K562 (cell line): ENCODE results near the gene TIGD1. TPM values are rescaled to one million over a fixed set of nuclear protein-coding genes. Genes with fewer than 3 reads are reported as not detected.

Experiments used
- ATAC-seq: fragments of 200-7000 bp; cut with Tn5 transposase; 3 replicates; pipeline ENCODE4 v1.9.1; 2020; ENCODE audit warnings: moderate library complexity
- BruUV-seq: library from RNA; stranded (reverse); fragments of 400-500 nt; replicated peaks from 2 replicates; lab custom pipeline; 2021; lab: Mats Ljungman, UMichigan
- CTCF ChIA-PET: fragments of 300-600 bp; formaldehyde crosslinking; extraction: SDS; loops from one replicate; lab custom pipeline; 2021; ENCODE audit warnings: low intra/inter-chr PET ratio; lab: Yijun Ruan, JAX
- POLR2A ChIA-PET: fragments of 300-600, 350-650 bp; sonication (Branson Sonifier 250); formaldehyde crosslinking; extraction: SDS; loops from one replicate; lab custom pipeline; 2021; ENCODE audit warnings: antibody characterized with exemption, inconsistent platforms; lab: Yijun Ruan, JAX
- DNase-seq, 4 experiments: peaks; one replicate each; pipeline versions ENCODE4 v3.0.0 to v3.0.0-alpha.2; 2011 to 2018; ENCODE audit warnings: low spot score in 3 of 4, mixed read lengths in 3 of 4; ENCODE audit errors: extremely low read depth in 1 of 4
- FAIRE-seq: peaks from 2 replicates; lab custom pipeline; 2011; peaks lifted over from hg19 to GRCh38; lab: Jason Lieb, UNC
- H2AFZ ChIP-seq: 2 replicates; pipeline ENCODE4 v1.6.0; 2011; ENCODE audit warnings: low read depth, low read length, control low read depth, inconsistent platforms
- H3K27ac ChIP-seq: fragments of 200-600 bp; 3 replicates; pipeline ENCODE4 v1.8.0; 2011; ENCODE audit warnings: low read depth, mild to moderate bottlenecking, control low read depth, inconsistent platforms, low read length, moderate library complexity, mixed read lengths; ENCODE audit errors: extremely low read depth
- H3K27me3 ChIP-seq, 2 experiments: fragments of 300-600 bp in 1 of 2; 2 replicates in 1 of 2; 3 replicates in 1 of 2; pipeline versions ENCODE4 v1.6.0 to v1.8.0; 2011; ENCODE audit warnings: inconsistent platforms in 2 of 2, low read length in 2 of 2, mild to moderate bottlenecking in 1 of 2, mixed read lengths in 1 of 2, moderate library complexity in 1 of 2; ENCODE audit not compliant: control insufficient read depth in 2 of 2, insufficient read depth in 2 of 2
- H3K36me3 ChIP-seq: fragments of 300-600 bp; 3 replicates; pipeline ENCODE4 v1.8.0; 2011; ENCODE audit warnings: mild to moderate bottlenecking, low read length, inconsistent platforms; ENCODE audit not compliant: control insufficient read depth, insufficient read depth
- H3K4me1 ChIP-seq, 2 experiments: fragments of 200-600 bp in 1 of 2; replicated peaks in 1 of 2; 2 replicates in 1 of 2; 3 replicates in 1 of 2; pipeline versions ENCODE4 v1.5.1 to v1.8.0; 2011; ENCODE audit warnings: inconsistent platforms in 2 of 2, low read length in 2 of 2, mild to moderate bottlenecking in 1 of 2, mixed read lengths in 1 of 2, moderate library complexity in 1 of 2; ENCODE audit not compliant: control insufficient read depth in 2 of 2, insufficient read depth in 2 of 2
- H3K4me2 ChIP-seq: 2 replicates; pipeline ENCODE4 v1.6.1; 2011; ENCODE audit warnings: low read length, control low read depth, inconsistent platforms, mixed read lengths; ENCODE audit not compliant: insufficient read depth
- H3K4me3 ChIP-seq: fragments of 200-600 bp; sonication (generic), shearing (Covaris generic); 2 replicates; pipeline ENCODE4 v1.5.1; 2016; ENCODE audit warnings: control low read depth, inconsistent platforms
- H3K79me2 ChIP-seq: fragments of 200-600 bp; 3 replicates; pipeline ENCODE4 v1.8.0; 2011; ENCODE audit warnings: low read length, inconsistent platforms; ENCODE audit not compliant: control insufficient read depth, insufficient read depth
- H3K9ac ChIP-seq, 2 experiments: 2 replicates each; pipeline versions ENCODE4 v1.6.0 to v1.6.1; 2011; ENCODE audit warnings: low read depth in 2 of 2, low read length in 2 of 2, control low read depth in 1 of 2, inconsistent platforms in 1 of 2, mild to moderate bottlenecking in 1 of 2, mixed read lengths in 1 of 2; ENCODE audit not compliant: insufficient read depth in 1 of 2
- H3K9me1 ChIP-seq: one replicate; pipeline ENCODE4 v1.6.0; 2011; ENCODE audit warnings: inconsistent platforms, mild to moderate bottlenecking, low read length, moderate library complexity; ENCODE audit not compliant: control insufficient read depth, insufficient read depth
- H3K9me3 ChIP-seq: replicated peaks from 2 replicates; pipeline ENCODE4 v1.5.1; 2011; ENCODE audit warnings: low read depth, low read length, inconsistent platforms; ENCODE audit not compliant: control insufficient read depth, insufficient read depth
- H4K20me1 ChIP-seq: replicated peaks from 2 replicates; pipeline ENCODE4 v1.6.1; 2011; ENCODE audit warnings: low read length, inconsistent platforms, mixed read lengths; ENCODE audit not compliant: control insufficient read depth, insufficient read depth
- CTBP1 ChIP-seq: fragments of 450-650 bp; IDR thresholded peaks from 2 replicates; pipeline ENCODE4 v1.6.1; 2016; ENCODE audit warnings: borderline replicate concordance
- DNMT1 ChIP-seq: fragments of 450-650 bp; IDR thresholded peaks from 2 replicates; pipeline ENCODE4 v1.6.1; 2016; ENCODE audit warnings: antibody characterized with exemption, mild to moderate bottlenecking
- ERF ChIP-seq: fragments of 450-650 bp; formaldehyde crosslinking; IDR thresholded peaks from 2 replicates; pipeline ENCODE4 v1.4.0; 2020; ENCODE audit warnings: mild to moderate bottlenecking, mixed read lengths
- ETS2 ChIP-seq: IDR thresholded peaks from 2 replicates; pipeline ENCODE4 v1.6.1; 2016; ENCODE audit warnings: borderline replicate concordance, missing genetic modification characterization, mild to moderate bottlenecking, moderate library complexity, missing compliant biosample characterization; ENCODE audit not compliant: poor library complexity, severe bottlenecking
- GATAD2A ChIP-seq: fragments of 450-650 bp; IDR thresholded peaks from 2 replicates; pipeline ENCODE4 v1.6.1; 2017
- HDAC3 ChIP-seq: fragments of 450-650 bp; IDR thresholded peaks from 2 replicates; pipeline ENCODE4 v1.6.1; 2018; ENCODE audit warnings: borderline replicate concordance, mild to moderate bottlenecking, moderate library complexity; ENCODE audit not compliant: partially characterized antibody
- HDGF ChIP-seq: fragments of 450-650 bp; IDR thresholded peaks from 2 replicates; pipeline ENCODE4 v1.6.1; 2016
- KAT7 ChIP-seq: sonication (generic); formaldehyde crosslinking; IDR thresholded peaks from 2 replicates; pipeline ENCODE4 v1.8.0; 2022; ENCODE audit warnings: missing genetic modification reagents, mild to moderate bottlenecking, borderline replicate concordance
- NFE2L1 ChIP-seq: fragments of 450-650 bp; IDR thresholded peaks from 2 replicates; pipeline ENCODE4 v1.6.1; 2016; ENCODE audit warnings: missing genetic modification characterization, low read depth, mild to moderate bottlenecking, missing compliant biosample characterization, moderate library complexity, borderline replicate concordance
- SMAD4 ChIP-seq: fragments of 250-450 bp; sonication (Bioruptor Pico); conservative IDR thresholded peaks from 2 replicates; pipeline ENCODE4 v1.8.0; 2021; ENCODE audit warnings: inconsistent platforms, mild to moderate bottlenecking, moderate library complexity
- TCF7 ChIP-seq: sonication (generic); IDR thresholded peaks from 2 replicates; pipeline ENCODE4 v1.6.1; 2016; ENCODE audit warnings: antibody characterized with exemption, borderline replicate concordance
- TCFL5 ChIP-seq: fragments of 250-450 bp; sonication (Bioruptor Pico); conservative IDR thresholded peaks from 2 replicates; pipeline ENCODE4 v1.6.1; 2021; ENCODE audit warnings: mild to moderate bottlenecking, moderate library complexity, matching md5 sums
- ZNF124 ChIP-seq: sonication (generic); formaldehyde crosslinking; IDR thresholded peaks from 2 replicates; pipeline ENCODE4 v1.8.1; 2022; ENCODE audit warnings: missing genetic modification reagents
- ZNF140 ChIP-seq: fragments of 250-450 bp; sonication (Bioruptor Pico); IDR thresholded peaks from 2 replicates; pipeline ENCODE4 v1.8.0; 2021; ENCODE audit warnings: moderate library complexity, mild to moderate bottlenecking, inconsistent platforms
- ZNF764 ChIP-seq: fragments of 250-450 bp; sonication (Bioruptor Pico); IDR thresholded peaks from 2 replicates; pipeline ENCODE4 v1.4.0; 2020; ENCODE audit warnings: low read depth, mild to moderate bottlenecking, moderate library complexity
- WGBS: fragments of 100-300 bp; shearing (Covaris generic); methylation state at CpG from one replicate; pipeline ENCODE4 v1.1.6; 2016; ENCODE audit warnings: low coverage, mixed read lengths; ENCODE audit not compliant: insufficient coverage; ENCODE audit errors: missing lambda C conversion rate; 5-methylcytosine and 5-hydroxymethylcytosine counted together
- in situ Hi-C: fragments of 300-500 bp; cut with MboI; formaldehyde crosslinking; loops from 4 replicates; pipeline ENCODE4 v1.15.0; 2018; ENCODE audit warnings: inconsistent platforms, mixed read lengths
- intact Hi-C: fragments of 100-400 bp; cut with micrococcal nuclease; formaldehyde crosslinking; loops from 2 replicates; pipeline ENCODE4 v1.14.2; 2022
- polyA plus RNA-seq, 8 experiments: library from polyadenylated mRNA; depleted of rRNA in 4 of 8; stranded (reverse) in 5 of 8; unstranded in 3 of 8; fragments of >200 nt; fragmentation: Nextera tagmentation in 2 of 8; fragmentation: Illumina TruSeq in 1 of 8; extraction: Ambion mirVana in 2 of 8; extraction: Trizol in 1 of 8; gene quantifications; 2 replicates each; pipeline versions ENCODE4 v1.2.1 to v1.2.3, GENCODE V29; 2011 to 2014; ENCODE audit warnings: inconsistent platforms in 1 of 8, missing spikeins in 1 of 8
- total RNA-seq, 7 experiments: library from RNA; depleted of rRNA in 6 of 7; stranded (reverse); fragments of >200 nt in 6 of 7; fragmentation: Illumina TruSeq in 2 of 7; extraction: Trizol in 2 of 7; gene quantifications; 2 replicates each; pipeline versions ENCODE4 v1.2.1 to v1.2.3, GENCODE V29; 2011 to 2021; ENCODE audit warnings: low replicate concordance in 1 of 7
- TF ChIP-seq, protein P1 (sequence below): IDR thresholded peaks from 3 replicates; pipeline ENCODE4 v1.6.1; 2011; ENCODE audit warnings: borderline replicate concordance, mild to moderate bottlenecking; ENCODE audit not compliant: insufficient read length, insufficient read depth
- TF ChIP-seq, protein P2 (sequence below): fragments of 250-450 bp; sonication (Bioruptor Pico); IDR thresholded peaks from 2 replicates; pipeline ENCODE4 v1.5.0; 2021; ENCODE audit warnings: mild to moderate bottlenecking, borderline replicate concordance
- TF ChIP-seq, protein P3 (sequence below), 2 experiments: fragments of 450-650 bp in 1 of 2; IDR thresholded peaks; 2 replicates each; pipeline ENCODE4 v1.6.1; 2011 to 2017; ENCODE audit warnings: low read depth in 2 of 2, antibody characterized with exemption in 1 of 2, borderline replicate concordance in 1 of 2, low read length in 1 of 2, mild to moderate bottlenecking in 1 of 2, mixed read lengths in 1 of 2; ENCODE audit not compliant: control insufficient read depth in 1 of 2

TIGD1 gene
- total and polyA plus RNA-seq, 9 of the 15 experiments (the other 6 are each of a cell fraction or from before 2014, with no cell fraction given): 2.0 to 10.1 (median 6.6) TPM

DNA sequence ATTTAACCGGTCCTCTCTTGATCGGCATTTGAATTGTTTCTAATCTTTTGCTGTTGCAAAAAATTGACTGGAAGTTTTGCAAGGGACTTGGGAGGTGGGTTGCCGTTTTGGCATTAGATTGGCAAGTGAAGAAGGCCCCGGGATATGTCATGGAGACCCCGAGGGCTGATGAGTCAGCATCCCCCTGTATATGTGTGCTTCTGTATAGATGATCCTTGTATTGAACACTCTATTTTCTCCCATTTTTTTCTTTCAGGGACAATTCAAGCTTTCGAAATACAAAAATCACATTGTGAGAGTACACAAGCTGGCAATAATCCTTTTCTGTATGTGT, 30.3 kb upstream of the TIGD1 start:
- H3K36me3 ChIP-seq: 0 out of 3 replicates have a peak, but pooled peaks cover 3% of the 10 kb centered on the region
- in situ Hi-C loops (no loop called here), intact Hi-C loops (no loop called here)
- H3K27me3 ChIP-seq: no peaks in the 10 kb centered on the region
- no peak overlapping the region for H3K27ac ChIP-seq
- no peak overlapping the region for H3K4me3 ChIP-seq
- no peak for DNase-seq
- ATAC-seq: no peak
- ChIA-PET CTCF (no interaction called here), POLR2A (interaction anchor here (0.9 kb wide), 1 partner anchor 10 kb away, joined by 4 read pairs; no protein-coding TSS in a partner anchor)
- no TSS peak for BruUV-seq
- H3K9ac ChIP-seq: no peak overlapping the region
- no peaks in the 10 kb centered on the region for H3K4me1 ChIP-seq
- H4K20me1 ChIP-seq: no peaks in the 10 kb centered on the region
- no peak overlapping the region for H2AFZ ChIP-seq
- WGBS: 78% methylated on average over 6 of the region's 6 CpGs
- no peaks in the 10 kb centered on the region for H3K9me3 ChIP-seq
- no peak for FAIRE-seq
- no peaks in the 10 kb centered on the region for H3K79me2 ChIP-seq
- no peak overlapping the region for H3K4me2 ChIP-seq
- no peaks in the 10 kb centered on the region for H3K9me1 ChIP-seq
- TF ChIP-seq CTBP1 (no peak), GATAD2A (no peak), HDAC3 (no peak), NFE2L1 (no peak), ZNF764 (CRISPR knock-in tag) (no peak), ZNF140 (CRISPR knock-in tag) (no peak), SMAD4 (CRISPR knock-in tag) (no peak), KAT7 (CRISPR knock-in tag) (no peak), TCF7 (no peak), TCFL5 (CRISPR knock-in tag) (no peak), HDGF (no peak), ERF (CRISPR knock-in tag) (no peak), ZNF124 (CRISPR knock-in tag) (no peak), ETS2 (tag) (no peak), DNMT1 (no peak)
- TF ChIP-seq, protein P1, sequence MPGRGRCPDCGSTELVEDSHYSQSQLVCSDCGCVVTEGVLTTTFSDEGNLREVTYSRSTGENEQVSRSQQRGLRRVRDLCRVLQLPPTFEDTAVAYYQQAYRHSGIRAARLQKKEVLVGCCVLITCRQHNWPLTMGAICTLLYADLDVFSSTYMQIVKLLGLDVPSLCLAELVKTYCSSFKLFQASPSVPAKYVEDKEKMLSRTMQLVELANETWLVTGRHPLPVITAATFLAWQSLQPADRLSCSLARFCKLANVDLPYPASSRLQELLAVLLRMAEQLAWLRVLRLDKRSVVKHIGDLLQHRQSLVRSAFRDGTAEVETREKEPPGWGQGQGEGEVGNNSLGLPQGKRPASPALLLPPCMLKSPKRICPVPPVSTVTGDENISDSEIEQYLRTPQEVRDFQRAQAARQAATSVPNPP: no peak
- TF ChIP-seq, protein P2, sequence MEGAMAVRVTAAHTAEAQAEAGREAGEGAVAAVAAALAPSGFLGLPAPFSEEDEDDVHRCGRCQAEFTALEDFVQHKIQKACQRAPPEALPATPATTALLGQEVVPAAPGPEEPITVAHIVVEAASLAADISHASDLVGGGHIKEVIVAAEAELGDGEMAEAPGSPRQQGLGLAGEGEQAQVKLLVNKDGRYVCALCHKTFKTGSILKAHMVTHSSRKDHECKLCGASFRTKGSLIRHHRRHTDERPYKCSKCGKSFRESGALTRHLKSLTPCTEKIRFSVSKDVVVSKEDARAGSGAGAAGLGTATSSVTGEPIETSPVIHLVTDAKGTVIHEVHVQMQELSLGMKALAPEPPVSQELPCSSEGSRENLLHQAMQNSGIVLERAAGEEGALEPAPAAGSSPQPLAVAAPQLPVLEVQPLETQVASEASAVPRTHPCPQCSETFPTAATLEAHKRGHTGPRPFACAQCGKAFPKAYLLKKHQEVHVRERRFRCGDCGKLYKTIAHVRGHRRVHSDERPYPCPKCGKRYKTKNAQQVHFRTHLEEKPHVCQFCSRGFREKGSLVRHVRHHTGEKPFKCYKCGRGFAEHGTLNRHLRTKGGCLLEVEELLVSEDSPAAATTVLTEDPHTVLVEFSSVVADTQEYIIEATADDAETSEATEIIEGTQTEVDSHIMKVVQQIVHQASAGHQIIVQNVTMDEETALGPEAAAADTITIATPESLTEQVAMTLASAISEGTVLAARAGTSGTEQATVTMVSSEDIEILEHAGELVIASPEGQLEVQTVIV (CRISPR knock-in tag): no peak
- TF ChIP-seq, protein P3, sequence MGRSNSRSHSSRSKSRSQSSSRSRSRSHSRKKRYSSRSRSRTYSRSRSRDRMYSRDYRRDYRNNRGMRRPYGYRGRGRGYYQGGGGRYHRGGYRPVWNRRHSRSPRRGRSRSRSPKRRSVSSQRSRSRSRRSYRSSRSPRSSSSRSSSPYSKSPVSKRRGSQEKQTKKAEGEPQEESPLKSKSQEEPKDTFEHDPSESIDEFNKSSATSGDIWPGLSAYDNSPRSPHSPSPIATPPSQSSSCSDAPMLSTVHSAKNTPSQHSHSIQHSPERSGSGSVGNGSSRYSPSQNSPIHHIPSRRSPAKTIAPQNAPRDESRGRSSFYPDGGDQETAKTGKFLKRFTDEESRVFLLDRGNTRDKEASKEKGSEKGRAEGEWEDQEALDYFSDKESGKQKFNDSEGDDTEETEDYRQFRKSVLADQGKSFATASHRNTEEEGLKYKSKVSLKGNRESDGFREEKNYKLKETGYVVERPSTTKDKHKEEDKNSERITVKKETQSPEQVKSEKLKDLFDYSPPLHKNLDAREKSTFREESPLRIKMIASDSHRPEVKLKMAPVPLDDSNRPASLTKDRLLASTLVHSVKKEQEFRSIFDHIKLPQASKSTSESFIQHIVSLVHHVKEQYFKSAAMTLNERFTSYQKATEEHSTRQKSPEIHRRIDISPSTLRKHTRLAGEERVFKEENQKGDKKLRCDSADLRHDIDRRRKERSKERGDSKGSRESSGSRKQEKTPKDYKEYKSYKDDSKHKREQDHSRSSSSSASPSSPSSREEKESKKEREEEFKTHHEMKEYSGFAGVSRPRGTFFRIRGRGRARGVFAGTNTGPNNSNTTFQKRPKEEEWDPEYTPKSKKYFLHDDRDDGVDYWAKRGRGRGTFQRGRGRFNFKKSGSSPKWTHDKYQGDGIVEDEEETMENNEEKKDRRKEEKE (IDR thresholded peaks at IDR 0.05; ENCODE audit: borderline replicate concordance in 1 of 2, control insufficient read depth in 1 of 2, low read depth in 2 of 2, low read length in 1 of 2): no peak
